22Rv1 (cell line): ENCODE results near the gene CDC42BPB.

Source experiments
- H3K27ac ChIP-seq: fragments of 450-650 bp; 2 replicates; pipeline ENCODE4 v1.5.1; 2017
- CTCF ChIP-seq: fragments of 450-650 bp; IDR thresholded peaks from 2 replicates; pipeline ENCODE4 v1.5.1; 2017; ENCODE audit warnings: mild to moderate bottlenecking
- ZFX ChIP-seq: fragments of 450-650 bp; IDR thresholded peaks from 2 replicates; pipeline ENCODE4 v1.6.1; 2017; ENCODE audit warnings: antibody characterized with exemption, borderline replicate concordance

The CDC42BPB gene

GRCh38 chr14:102947321-102948103 is 109.8 kb downstream of the CDC42BPB start:
- TF ChIP-seq CTCF, result no peak
- TF ChIP-seq ZFX, result no peak
- no peak overlapping the region for H3K27ac ChIP-seq

GRCh38 chr14:102945346-102946130 is 111.8 kb downstream of the CDC42BPB start:
- H3K27ac ChIP-seq, result no peak overlapping the region
- TF ChIP-seq ZFX (no peak), CTCF (no peak)

- TF ChIP-seq ZFX (no peak), CTCF (no peak)
- no peak overlapping the region for H3K27ac ChIP-seq
Measured at GRCh38 chr14:102944448-102945330, 112.7 kb downstream of the CDC42BPB start.

GRCh38 chr14:102943979-102944378 is 113.4 kb downstream of the CDC42BPB start:
- no peak overlapping the region for H3K27ac ChIP-seq
- TF ChIP-seq CTCF (no peak), ZFX (no peak)

GRCh38 chr14:102943454-102943853 is 113.9 kb downstream of the CDC42BPB start:
- no peak for TF ChIP-seq CTCF
- no peak for TF ChIP-seq ZFX
- no peak overlapping the region for H3K27ac ChIP-seq

- no peak overlapping the region for H3K27ac ChIP-seq
- TF ChIP-seq ZFX (no peak), CTCF (no peak)
Measured at GRCh38 chr14:102942069-102942468, 115.3 kb downstream of the CDC42BPB start.
